Ishikawa (cell line): ENCODE data around the gene PLA2G15.

Experiments
- EGR1 ChIP-seq: IDR thresholded peaks from 2 replicates; pipeline ENCODE4 v1.6.1; 2012
- EP300 ChIP-seq: IDR thresholded peaks from 2 replicates; pipeline ENCODE4 v1.6.1; 2012; ENCODE audit warnings: borderline replicate concordance
- FOXM1 ChIP-seq: IDR thresholded peaks from 2 replicates; pipeline ENCODE4 v1.6.1; 2012; ENCODE audit warnings: low read depth, borderline replicate concordance
- RAD21 ChIP-seq: IDR thresholded peaks from 2 replicates; pipeline ENCODE4 v1.6.1; 2012; ENCODE audit warnings: low read depth
- TAF1 ChIP-seq: IDR thresholded peaks from 2 replicates; pipeline ENCODE4 v1.6.1; 2012; ENCODE audit warnings: low read depth, mild to moderate bottlenecking
- YY1 ChIP-seq: IDR thresholded peaks from 2 replicates; pipeline ENCODE4 v1.6.1; 2012; ENCODE audit warnings: low read depth
- ZBTB7A ChIP-seq: IDR thresholded peaks from 2 replicates; pipeline ENCODE4 v1.6.1; 2012; ENCODE audit warnings: low read depth
- TF ChIP-seq, protein P1 (sequence below): IDR thresholded peaks from 2 replicates; pipeline ENCODE4 v1.6.1; 2012; ENCODE audit warnings: low read depth, mild to moderate bottlenecking

DNA sequence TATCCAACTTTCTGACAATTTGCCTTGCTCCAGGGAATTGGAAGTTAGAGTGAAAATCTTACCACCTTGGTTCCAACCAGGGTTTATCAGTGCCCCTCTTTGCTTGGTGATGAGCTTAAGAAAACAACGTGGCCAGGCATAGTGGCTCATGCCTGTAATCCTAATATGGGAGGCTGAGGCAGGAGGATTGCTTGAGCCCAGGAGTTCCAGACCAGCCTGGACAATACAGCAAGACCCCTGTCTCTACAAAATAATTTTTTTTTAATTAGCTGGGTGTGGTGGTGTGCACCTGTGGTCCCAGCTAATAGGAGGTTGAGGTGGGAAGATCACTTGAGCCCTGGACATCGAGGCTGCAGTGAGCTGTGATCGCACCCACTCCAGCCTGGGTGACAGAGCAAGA, 40.5 kb downstream of the PLA2G15 start:
- TF ChIP-seq YY1 = no peak
- TF ChIP-seq RAD21 = no peak
- no peak for TF ChIP-seq EP300
- TF ChIP-seq FOXM1 = no peak
- no peak for TF ChIP-seq EGR1
- TF ChIP-seq TAF1 = no peak
- no peak for TF ChIP-seq ZBTB7A
- TF ChIP-seq, protein P1, sequence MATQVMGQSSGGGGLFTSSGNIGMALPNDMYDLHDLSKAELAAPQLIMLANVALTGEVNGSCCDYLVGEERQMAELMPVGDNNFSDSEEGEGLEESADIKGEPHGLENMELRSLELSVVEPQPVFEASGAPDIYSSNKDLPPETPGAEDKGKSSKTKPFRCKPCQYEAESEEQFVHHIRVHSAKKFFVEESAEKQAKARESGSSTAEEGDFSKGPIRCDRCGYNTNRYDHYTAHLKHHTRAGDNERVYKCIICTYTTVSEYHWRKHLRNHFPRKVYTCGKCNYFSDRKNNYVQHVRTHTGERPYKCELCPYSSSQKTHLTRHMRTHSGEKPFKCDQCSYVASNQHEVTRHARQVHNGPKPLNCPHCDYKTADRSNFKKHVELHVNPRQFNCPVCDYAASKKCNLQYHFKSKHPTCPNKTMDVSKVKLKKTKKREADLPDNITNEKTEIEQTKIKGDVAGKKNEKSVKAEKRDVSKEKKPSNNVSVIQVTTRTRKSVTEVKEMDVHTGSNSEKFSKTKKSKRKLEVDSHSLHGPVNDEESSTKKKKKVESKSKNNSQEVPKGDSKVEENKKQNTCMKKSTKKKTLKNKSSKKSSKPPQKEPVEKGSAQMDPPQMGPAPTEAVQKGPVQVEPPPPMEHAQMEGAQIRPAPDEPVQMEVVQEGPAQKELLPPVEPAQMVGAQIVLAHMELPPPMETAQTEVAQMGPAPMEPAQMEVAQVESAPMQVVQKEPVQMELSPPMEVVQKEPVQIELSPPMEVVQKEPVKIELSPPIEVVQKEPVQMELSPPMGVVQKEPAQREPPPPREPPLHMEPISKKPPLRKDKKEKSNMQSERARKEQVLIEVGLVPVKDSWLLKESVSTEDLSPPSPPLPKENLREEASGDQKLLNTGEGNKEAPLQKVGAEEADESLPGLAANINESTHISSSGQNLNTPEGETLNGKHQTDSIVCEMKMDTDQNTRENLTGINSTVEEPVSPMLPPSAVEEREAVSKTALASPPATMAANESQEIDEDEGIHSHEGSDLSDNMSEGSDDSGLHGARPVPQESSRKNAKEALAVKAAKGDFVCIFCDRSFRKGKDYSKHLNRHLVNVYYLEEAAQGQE = no peak
